ENCODE results near the gene FHOD3.

FHOD3 gene

DNA sequence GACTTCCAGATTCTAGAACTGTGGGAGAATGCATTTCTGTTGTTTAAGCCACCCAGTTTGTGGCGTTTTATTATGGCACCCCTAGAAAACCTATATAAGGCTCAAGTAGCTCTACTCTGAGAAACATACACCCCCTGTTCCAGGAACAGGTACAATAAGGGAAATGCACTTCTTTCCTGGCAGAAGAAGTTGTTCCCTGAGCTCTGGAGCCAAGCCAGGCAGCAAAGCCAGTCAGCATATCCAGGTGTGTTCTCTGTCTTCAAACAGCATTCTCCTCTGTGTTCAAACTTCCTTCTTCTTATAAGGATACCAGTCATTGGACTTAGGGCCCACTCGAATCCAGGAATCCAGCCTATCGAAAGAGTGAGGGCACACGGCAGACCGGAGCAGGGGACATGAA lies 434.8 kb downstream of the FHOD3 start:
- TF ChIP-seq, protein P1, sequence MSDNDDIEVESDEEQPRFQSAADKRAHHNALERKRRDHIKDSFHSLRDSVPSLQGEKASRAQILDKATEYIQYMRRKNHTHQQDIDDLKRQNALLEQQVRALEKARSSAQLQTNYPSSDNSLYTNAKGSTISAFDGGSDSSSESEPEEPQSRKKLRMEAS (IDR thresholded peaks at IDR 0.05): no peak
- TF ChIP-seq TAF1 (IDR thresholded peaks at IDR 0.05; ENCODE audit: low read depth): no peak
- TF ChIP-seq, protein P2, sequence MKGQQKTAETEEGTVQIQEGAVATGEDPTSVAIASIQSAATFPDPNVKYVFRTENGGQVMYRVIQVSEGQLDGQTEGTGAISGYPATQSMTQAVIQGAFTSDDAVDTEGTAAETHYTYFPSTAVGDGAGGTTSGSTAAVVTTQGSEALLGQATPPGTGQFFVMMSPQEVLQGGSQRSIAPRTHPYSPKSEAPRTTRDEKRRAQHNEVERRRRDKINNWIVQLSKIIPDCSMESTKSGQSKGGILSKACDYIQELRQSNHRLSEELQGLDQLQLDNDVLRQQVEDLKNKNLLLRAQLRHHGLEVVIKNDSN (IDR thresholded peaks at IDR 0.05): no peak
- TF ChIP-seq ZBTB7A (IDR thresholded peaks at IDR 0.05; ENCODE audit: low read depth): no peak
- no peak for TF ChIP-seq CEBPB (IDR thresholded peaks at IDR 0.05)

DNA sequence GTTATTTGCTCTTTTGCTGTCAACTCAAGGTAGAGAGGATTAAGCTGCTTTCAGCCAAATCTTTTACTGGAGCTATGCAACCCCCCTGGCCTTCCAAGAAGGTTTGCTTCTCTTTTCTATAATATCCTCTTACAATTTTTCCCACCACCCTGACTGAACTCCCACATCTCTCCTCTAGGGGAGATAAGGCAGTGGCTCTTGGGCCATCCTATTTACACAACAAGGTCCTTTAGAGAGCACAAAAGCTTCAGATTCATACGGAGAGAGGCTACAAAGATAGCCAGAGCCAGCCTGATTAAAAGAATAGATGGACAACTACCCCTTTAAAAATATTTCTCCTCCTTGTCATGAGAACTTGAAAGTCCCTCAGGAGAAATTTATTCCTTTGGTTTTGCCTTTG lies 435.6 kb downstream of the FHOD3 start:
- no peak for TF ChIP-seq EP300 (IDR thresholded peaks at IDR 0.05; ENCODE audit: borderline replicate concordance)
- no peak for TF ChIP-seq CEBPB (IDR thresholded peaks at IDR 0.05)
- TF ChIP-seq, protein P1 (IDR thresholded peaks at IDR 0.05): no peak
- TF ChIP-seq, protein P2 (IDR thresholded peaks at IDR 0.05): no peak
- TF ChIP-seq TAF1 (IDR thresholded peaks at IDR 0.05; ENCODE audit: low read depth): no peak
- no peak for TF ChIP-seq FOXM1 (IDR thresholded peaks at IDR 0.05; ENCODE audit: borderline replicate concordance, low read depth)
- no peak for TF ChIP-seq TCF12 (IDR thresholded peaks at IDR 0.05; ENCODE audit: low read depth)
- TF ChIP-seq CREB1 (IDR thresholded peaks at IDR 0.05; ENCODE audit: low read depth): no peak
- no peak for TF ChIP-seq YY1 (IDR thresholded peaks at IDR 0.05; ENCODE audit: low read depth)
- no peak for TF ChIP-seq NFIC (IDR thresholded peaks at IDR 0.05)
- no peak for TF ChIP-seq RAD21 (IDR thresholded peaks at IDR 0.05; ENCODE audit: low read depth)
- no peak for TF ChIP-seq EGR1 (IDR thresholded peaks at IDR 0.05)
- no peak for TF ChIP-seq TEAD4 (IDR thresholded peaks at IDR 0.05)
- TF ChIP-seq ZBTB7A (IDR thresholded peaks at IDR 0.05; ENCODE audit: low read depth): no peak
- TF ChIP-seq, protein P3, sequence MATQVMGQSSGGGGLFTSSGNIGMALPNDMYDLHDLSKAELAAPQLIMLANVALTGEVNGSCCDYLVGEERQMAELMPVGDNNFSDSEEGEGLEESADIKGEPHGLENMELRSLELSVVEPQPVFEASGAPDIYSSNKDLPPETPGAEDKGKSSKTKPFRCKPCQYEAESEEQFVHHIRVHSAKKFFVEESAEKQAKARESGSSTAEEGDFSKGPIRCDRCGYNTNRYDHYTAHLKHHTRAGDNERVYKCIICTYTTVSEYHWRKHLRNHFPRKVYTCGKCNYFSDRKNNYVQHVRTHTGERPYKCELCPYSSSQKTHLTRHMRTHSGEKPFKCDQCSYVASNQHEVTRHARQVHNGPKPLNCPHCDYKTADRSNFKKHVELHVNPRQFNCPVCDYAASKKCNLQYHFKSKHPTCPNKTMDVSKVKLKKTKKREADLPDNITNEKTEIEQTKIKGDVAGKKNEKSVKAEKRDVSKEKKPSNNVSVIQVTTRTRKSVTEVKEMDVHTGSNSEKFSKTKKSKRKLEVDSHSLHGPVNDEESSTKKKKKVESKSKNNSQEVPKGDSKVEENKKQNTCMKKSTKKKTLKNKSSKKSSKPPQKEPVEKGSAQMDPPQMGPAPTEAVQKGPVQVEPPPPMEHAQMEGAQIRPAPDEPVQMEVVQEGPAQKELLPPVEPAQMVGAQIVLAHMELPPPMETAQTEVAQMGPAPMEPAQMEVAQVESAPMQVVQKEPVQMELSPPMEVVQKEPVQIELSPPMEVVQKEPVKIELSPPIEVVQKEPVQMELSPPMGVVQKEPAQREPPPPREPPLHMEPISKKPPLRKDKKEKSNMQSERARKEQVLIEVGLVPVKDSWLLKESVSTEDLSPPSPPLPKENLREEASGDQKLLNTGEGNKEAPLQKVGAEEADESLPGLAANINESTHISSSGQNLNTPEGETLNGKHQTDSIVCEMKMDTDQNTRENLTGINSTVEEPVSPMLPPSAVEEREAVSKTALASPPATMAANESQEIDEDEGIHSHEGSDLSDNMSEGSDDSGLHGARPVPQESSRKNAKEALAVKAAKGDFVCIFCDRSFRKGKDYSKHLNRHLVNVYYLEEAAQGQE (IDR thresholded peaks at IDR 0.05; ENCODE audit: low read depth): no peak

DNA sequence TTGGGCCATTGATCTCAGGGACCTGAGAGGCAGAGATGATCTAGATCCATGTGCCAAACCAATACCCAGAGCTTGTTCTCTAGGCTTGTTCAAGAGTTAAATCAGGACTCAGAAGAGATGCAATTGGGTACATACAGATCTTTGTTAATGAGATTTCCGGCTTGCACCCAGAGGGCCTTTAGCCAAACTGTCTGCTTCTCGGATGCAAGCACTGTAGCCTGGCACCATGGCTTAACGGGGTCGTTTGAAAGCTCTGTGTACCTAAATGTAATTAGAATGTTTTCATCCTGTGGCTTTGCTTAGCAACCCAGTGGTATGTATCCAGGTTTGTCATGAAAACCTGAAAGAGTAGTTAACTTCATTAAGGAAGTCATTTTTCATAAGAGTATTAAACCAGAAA lies 437.1 kb downstream of the FHOD3 start:
- TF ChIP-seq YY1 (IDR thresholded peaks at IDR 0.05; ENCODE audit: low read depth): no peak
- TF ChIP-seq TAF1 (IDR thresholded peaks at IDR 0.05; ENCODE audit: low read depth): no peak
- TF ChIP-seq CREB1 (IDR thresholded peaks at IDR 0.05; ENCODE audit: low read depth): no peak
- TF ChIP-seq NFIC (IDR thresholded peaks at IDR 0.05): no peak
- TF ChIP-seq, protein P1 (IDR thresholded peaks at IDR 0.05): no peak
- TF ChIP-seq TEAD4 (IDR thresholded peaks at IDR 0.05): no peak
- no peak for TF ChIP-seq FOXM1 (IDR thresholded peaks at IDR 0.05; ENCODE audit: borderline replicate concordance, low read depth)
- no peak for TF ChIP-seq TCF12 (IDR thresholded peaks at IDR 0.05; ENCODE audit: low read depth)
- no peak for TF ChIP-seq EP300 (IDR thresholded peaks at IDR 0.05; ENCODE audit: borderline replicate concordance)
- TF ChIP-seq CEBPB (IDR thresholded peaks at IDR 0.05): no peak
- TF ChIP-seq, protein P3 (IDR thresholded peaks at IDR 0.05; ENCODE audit: low read depth): no peak
- TF ChIP-seq, protein P2 (IDR thresholded peaks at IDR 0.05): no peak
- no peak for TF ChIP-seq ZBTB7A (IDR thresholded peaks at IDR 0.05; ENCODE audit: low read depth)
- TF ChIP-seq EGR1 (IDR thresholded peaks at IDR 0.05): no peak

DNA sequence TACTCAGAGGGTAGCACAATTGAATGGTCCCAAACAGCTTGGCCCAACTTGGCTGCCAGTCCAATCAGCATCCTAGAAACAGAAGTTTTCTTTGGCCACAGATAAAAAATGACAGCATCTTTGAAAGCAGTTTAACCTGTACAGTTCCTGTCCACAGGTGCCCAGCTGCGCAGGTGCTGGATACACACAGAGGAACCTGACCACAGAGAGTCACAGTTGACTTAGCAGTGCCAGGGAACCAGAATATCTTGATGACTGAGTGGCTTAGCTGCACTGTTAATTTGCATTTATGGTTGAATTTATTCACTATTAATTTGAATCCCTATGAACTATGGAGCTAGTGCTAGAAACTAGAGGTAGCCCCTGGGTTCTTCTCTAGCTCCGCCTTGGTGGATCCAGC lies 437.6 kb downstream of the FHOD3 start:
- TF ChIP-seq NFIC (IDR thresholded peaks at IDR 0.05) (no peak), CEBPB (IDR thresholded peaks at IDR 0.05) (no peak), FOXM1 (IDR thresholded peaks at IDR 0.05; ENCODE audit: borderline replicate concordance, low read depth) (no peak), EP300 (IDR thresholded peaks at IDR 0.05; ENCODE audit: borderline replicate concordance) (no peak), CREB1 (IDR thresholded peaks at IDR 0.05; ENCODE audit: low read depth) (no peak), RAD21 (IDR thresholded peaks at IDR 0.05; ENCODE audit: low read depth) (no peak), EGR1 (IDR thresholded peaks at IDR 0.05) (no peak), ZBTB7A (IDR thresholded peaks at IDR 0.05; ENCODE audit: low read depth) (no peak), TCF12 (IDR thresholded peaks at IDR 0.05; ENCODE audit: low read depth) (no peak), TAF1 (IDR thresholded peaks at IDR 0.05; ENCODE audit: low read depth) (no peak), YY1 (IDR thresholded peaks at IDR 0.05; ENCODE audit: low read depth) (no peak), TEAD4 (IDR thresholded peaks at IDR 0.05) (no peak)
- TF ChIP-seq, protein P3 (IDR thresholded peaks at IDR 0.05; ENCODE audit: low read depth): no peak
- TF ChIP-seq, protein P1 (IDR thresholded peaks at IDR 0.05): no peak
- TF ChIP-seq, protein P2 (IDR thresholded peaks at IDR 0.05): no peak

Data from Ishikawa (cell line).